NCI-H748 treated with DMSO at 0.1 percent for 48 hours (cell line): Measurements from ENCODE around the gene SLPI.

Experiments
- DNase-seq: peaks from one replicate; lab custom pipeline; 2025; lab: John Stamatoyannopoulos, UW

The SLPI gene

DNA sequence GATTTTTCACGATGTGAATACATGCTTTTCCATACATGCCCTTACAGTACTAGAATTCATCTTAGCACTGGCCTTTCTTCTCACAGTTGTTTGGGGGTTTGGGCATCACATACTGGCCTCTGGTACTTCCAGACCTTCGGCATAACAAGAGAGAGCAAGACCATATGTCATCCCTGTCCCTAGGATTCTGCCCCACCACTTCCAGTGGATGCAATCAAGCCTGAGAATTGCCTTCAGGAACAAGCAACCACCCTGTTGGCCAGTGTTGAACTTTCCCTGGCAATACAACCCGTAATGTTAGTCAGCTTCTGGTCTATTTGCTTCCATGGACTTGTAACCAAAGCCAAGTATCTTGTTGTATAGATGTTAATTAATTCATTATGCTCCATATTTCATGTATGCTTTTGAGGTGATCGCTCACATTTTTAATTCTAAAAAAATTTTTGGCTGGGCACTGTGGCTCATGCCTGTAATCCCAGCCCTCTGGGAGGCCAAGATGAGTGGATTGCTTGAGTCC, 15.4 kb upstream of the SLPI start:
- DNase-seq: no peak

DNA sequence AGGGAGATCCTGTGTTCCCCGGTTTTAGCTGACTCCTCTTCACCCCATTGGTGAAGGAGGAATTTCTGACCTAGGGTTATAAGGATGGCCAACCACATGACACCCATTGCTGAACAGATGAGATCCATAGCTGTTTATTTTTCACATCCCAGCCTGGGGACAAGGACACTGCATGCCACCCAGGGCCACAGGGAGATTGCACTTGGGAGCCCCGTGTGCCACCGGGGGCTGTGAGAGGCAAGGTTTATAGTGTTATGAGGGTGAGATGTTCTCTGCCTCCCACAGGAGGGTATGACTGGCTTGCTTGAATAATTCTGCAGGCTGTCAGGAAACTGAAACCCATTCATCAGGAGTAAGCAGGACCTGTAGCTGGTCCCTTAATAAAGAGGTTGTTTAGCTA, 14.7 kb upstream of the SLPI start:
- no peak for DNase-seq

DNA sequence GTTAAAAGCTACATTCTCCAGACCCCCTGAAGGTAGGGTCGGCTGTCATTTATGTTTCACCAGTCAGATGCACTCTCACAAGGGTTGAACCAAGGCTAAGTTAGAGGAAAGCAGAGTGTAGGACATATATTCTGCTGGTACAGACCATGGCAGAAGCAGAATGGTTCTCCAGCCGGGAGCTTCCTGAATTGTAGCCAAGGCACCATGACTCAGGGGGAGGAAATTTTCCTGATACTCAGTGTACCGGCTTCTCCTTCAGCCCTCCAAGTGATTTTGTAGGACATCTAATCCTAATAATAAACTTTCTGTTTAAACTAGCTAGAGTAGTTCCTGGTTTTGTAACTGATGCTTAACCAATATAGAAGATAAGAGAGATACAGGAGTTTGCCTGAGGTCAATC, 14.2 kb upstream of the SLPI start:
- no peak for DNase-seq

DNA sequence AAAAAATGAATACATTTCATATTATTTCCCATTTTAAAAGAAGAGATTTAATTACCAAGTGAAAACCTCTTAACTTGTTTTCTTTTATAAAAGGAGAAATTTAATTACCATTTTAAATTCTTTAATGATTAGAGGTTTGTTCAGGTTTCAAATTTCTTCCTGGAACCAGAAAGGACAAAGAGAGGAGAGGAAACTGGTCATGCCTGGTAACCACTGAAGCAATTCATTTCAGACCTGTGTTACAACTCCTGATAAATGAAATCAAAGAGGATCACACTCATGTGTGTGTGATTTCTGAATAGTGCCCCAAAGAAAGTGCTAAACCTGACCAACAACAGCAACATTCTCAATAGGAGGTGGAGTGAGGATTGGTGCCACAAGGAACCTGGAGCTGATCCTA, 12.6 kb upstream of the SLPI start:
- no peak for DNase-seq

DNA sequence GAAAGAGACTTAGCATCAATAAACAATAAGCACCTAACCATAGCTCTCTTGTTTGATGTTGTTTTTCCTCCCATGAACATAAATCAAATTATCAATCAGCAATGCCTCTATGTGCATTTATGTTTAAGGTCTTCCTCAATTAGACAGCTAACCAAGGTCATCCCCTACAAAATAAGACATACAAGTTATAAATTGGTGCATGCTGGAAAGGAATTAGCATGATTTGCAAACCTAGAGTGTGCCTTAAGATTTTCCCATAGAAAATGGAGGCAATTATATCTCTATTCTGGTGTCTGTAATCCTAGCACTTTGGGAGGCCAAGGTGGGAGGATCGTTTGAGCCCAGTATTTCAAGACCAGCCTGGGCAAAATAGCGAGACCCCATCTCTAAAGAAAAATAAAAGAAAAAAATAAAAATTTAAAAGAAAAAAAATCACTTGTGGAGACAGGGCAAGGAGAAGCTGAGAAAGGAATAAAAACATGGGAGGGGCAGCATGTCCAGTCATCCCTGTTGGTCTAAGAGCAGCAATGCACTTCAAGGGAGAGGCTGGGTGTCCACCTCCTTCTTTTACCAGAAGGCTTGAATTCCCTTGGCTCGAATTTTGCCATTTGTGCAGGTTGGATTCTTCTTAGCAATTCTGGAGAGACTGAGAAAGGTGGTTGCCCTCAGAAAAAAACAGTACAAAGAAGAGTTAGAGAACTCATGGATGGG, 9.3 kb upstream of the SLPI start:
- no peak for DNase-seq

DNA sequence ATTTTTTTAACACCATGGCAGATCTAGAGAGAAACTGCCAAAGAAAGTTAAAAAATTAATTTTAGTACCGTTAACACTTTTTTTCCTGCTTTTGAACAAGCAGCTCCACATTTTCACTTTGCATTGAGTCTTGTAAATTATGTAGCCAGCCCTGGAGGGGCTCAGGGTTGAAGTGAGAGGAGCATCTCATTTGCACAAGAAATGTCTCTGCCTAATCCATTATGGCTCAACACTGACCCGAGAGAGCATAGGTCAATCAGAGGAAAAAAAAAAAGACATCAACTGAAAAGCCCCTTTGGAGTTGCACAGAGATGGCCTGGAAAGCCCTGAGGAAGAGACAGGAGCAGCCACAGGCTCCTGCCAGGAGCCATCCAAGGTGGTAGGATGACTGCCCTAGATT, 4.3 kb upstream of the SLPI start:
- no peak for DNase-seq

DNA sequence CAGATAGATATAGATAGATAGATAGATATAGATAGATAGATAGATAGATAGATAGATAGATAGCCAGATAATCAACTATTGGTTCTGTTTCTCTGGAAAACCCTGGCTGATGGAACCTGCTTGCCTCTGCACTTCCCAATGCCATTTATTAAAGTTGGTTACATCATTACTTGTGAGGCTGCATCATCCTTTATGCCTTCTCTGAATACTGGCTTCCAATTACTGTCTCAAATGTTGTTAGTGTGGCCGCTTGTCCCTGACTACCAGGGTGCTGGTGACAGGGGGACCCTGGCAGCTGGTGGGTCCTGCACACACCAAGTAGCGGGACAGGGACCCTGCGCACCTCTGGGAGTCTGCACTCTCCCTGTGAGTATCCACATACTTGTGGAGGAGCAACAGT, 3.9 kb upstream of the SLPI start:
- DNase-seq: no peak

DNA sequence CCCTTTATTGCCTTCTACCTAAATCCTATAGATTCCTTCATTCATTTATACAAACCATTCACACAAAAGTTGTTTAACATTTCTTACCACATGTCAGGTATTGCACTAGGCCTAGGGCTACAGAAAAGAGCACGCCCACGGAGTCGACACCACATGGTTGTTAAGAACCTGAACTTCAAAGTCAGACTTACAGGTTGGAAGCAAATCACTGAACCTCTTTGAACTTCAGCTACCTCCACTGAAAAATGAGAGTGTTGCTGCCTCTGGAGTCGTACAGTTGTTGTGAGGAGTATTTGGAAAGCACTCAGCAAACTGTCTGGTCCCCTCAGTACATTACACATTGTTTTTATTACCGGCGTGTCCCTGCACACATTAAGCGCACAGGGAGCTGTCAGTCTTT, 3.3 kb upstream of the SLPI start:
- DNase-seq: no peak

DNA sequence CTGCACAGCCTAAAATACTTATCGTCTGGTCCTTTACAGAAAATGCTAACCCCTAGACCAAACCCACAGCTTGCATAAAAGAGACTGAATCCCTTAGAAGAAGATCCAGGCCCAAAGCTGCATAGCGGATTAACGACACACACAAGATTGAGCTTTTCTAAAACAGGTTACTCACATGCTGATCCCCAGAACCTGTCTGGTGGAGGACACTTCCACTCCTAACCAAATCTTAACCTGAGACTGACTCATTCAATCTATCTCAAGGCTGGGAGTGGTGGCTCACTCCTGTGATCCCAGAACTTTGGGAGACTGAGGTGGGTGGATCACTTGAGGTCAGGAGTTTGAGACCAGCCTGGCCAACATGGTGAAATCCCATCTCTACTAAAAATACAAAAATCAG, 2.8 kb upstream of the SLPI start:
- no peak for DNase-seq

DNA sequence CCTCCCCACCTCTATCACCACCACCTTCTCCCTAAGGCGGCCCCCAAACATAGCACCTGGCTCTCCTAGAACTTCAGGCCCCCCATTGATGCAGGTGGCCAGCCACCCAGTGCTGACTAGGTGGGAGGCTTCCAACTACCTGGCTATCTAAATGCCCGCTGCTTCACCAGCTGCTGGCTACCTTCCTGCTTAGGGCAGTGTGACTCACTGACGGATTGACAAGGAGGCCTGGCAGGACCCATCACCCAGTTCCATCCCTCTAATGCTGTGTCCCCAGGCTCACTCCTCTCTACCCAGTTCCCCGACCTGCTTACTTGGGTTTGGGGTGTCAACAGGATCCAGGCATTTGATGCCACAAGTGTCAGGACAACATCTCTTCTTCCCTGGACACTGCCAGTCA, 1.1 kb downstream of the SLPI start:
- no peak for DNase-seq

DNA sequence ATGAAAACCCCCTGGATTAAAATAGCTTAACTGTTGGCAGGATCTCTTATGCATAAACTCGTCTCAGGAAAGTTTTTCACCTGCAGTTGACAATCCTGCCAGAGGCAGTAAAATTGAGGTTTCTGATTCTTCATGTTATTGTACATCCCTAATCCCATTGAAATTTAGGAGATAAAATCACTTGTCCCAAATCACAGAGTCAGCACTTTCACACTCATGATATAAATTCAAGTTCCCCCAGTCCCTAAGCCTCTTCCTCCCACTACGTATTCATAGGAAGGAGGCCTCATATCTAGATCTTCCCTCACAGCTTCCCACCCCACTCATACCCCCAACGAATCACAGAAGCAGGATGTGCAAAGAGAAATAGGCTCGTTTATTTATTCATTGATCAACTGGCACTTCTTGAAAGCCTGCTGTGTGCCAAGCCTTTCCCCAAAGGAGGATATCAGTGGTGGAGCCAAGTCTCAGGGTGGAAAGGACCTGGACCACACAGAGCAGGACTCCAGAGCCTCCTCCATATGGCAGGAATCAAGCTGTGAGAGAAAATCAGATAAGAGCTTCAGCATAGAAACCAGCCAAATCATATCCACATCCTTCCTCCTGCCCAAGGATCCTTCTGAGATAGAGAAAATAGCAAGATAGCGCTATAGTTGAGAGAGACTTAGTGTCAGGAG, 2.3 kb downstream of the SLPI start:
- no peak for DNase-seq

DNA sequence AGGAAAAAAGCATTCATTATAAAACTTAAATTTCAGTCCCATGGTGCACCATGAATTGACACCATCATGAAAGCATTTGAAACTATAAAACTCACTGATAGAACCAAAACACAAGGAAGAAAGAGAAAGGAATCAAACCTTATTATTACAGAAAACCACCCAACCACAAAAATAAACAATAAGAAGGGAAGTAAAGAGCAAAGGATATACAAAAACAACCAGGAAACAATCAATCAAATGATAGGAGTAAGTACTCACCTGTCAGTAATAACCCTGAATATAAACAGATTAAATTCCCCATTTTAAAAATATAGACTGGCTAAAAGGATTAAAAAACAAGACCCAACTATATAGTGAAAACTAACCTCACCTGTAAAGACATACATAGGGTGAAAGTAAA, 5.8 kb downstream of the SLPI start:
- no peak for DNase-seq

DNA sequence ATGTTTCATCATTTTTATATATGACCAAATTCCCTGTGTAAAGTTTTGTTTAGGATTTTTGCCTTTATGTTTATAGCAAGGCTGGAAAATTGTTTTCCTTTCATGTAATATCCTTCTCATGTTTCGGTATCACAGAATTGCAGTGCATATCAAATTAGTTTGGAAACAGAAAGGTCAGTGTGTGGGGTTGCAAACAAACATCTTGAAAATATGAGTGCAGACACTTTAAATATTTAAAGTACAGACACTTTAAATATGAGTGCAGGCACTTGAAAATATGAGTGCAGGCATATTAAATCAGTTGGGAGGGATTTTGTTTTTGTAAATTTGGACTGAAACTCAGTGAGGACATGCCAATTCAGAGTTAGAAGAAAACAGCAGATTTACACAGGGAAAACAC, 6.5 kb downstream of the SLPI start:
- no peak for DNase-seq

DNA sequence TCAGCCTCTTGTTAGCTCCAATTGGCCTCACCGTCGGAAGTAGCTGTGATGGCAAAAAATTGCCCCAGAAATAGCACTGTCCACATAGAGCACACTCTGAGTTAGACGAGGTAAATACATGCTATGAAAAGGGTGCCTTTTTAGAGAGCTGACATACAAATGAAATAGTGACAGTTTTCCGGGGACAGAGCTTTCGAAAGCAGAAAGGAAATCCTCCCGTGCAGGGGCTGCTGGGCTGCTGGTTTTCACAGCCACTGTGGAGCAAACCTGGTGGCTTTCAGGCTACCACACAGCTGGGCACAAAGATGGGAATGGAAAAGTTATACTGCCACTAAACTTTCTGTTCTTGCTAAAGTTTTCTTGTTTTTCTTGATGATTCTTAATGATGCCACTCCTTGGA, 8.3 kb downstream of the SLPI start:
- no peak for DNase-seq

DNA sequence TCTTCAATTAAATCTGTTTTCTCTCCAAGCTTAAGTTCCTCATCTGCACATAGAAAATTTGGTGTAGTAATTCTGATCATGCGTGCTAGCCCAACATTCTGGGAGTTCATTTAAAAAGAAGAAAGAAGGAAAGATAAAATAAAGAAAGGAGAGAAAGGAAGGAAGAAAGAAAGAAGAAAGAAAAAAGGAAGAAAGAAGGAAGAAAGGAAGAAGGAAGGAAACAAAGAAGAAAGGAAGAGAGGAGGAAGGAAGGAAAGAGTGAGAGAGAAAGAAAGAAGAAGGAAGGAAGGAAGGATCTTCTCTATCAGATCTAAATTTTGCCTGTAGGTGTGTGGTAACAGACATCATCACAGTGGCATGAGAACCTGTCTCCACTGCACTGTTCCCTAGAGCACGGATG, 16.2 kb downstream of the SLPI start:
- no peak for DNase-seq

DNA sequence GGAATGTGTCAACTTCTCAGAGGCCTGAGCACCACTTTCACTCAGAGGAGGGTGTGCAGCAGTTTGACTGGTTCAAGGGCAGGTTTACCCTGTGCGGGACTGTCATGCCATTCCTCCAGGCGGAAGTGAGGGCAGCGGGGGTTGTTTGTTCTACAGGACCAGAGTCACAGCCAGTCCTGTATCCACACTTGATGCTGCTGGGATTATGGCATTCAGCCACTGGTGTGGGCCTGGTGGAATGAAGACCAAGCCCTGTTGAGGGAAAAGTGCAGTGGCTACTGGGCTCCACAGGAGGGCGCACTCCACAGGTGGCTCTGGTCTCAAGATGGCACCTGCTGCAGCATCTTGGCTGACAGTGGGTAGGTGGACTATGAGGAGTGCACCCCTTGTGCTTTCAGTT, 18.4 kb downstream of the SLPI start:
- no peak for DNase-seq

DNA sequence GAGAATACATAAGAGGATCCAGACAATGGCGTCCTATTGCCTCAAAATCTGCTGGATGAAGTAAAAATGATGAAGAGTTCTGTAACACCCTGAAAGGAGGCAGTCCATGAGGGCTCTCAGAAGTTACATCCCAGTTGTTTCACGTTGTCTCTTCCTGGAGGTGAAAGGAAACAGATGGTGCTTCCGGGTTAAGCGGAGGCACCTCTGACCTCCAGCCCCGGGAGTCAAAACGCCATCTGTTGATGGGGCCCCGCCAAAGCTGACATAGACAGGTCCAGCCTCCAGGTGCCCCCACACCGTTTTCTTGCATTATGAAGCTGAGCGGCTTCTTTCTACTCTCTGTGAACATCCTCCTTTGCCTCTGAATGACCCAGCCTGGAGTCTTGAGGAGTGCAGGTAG, 23.7 kb downstream of the SLPI start:
- DNase-seq: no peak

DNA sequence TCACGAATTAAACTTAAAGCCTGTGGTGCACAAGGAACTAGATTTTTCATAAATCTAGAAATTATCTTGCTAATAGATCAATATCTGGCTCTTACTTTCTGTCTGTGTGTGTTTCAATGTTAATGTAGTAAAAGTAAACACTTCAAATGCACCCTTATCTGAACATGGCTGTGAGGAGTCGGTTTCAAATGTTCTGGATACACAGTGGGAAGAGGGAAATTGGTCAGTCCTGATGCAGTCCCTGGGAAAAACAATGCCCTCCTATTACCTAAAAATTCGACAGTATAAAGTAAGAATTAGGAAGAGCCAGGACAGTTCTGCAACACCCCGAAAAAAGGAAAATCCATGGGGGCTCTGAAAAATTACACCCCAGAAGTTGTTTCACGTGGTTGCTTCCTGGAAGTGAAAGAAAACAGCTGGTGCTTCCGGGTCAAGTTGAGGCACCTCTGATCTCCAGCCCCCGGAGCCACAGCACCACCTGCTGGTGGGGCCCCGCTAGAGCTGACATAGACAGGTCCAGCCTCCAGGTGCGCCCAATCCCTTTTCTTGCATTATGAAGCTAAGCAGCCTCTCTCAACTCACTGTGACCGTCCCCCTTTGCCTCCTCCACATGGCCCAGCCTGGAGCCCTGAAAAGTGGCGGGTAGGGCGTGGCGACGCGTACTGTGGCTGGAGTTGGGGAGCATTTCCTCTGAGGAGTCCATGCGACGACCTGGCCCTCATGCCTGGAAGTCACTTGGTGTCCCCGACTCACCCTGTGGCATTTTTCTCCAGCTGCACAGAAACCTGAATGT, 24.9 kb downstream of the SLPI start:
- DNase-seq: no peak

DNA sequence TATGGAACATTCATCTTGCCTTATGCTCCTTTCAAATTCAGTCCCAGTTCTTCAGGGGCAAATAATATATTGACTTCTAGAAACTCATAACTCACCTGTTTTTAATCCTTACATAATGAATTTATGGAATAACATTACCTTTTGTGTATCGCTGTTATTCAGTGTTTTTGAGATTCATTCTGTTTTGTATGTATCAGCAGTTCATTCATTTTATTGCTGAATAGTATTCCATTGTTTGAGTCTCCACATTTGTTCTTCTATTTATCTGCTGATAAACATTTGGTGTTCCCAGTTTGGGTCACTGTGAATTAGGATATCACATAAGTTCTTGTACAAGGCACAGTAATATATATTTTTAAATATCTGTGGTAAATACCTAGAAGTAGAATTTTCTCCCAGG, 28.1 kb downstream of the SLPI start:
- no peak for DNase-seq

DNA sequence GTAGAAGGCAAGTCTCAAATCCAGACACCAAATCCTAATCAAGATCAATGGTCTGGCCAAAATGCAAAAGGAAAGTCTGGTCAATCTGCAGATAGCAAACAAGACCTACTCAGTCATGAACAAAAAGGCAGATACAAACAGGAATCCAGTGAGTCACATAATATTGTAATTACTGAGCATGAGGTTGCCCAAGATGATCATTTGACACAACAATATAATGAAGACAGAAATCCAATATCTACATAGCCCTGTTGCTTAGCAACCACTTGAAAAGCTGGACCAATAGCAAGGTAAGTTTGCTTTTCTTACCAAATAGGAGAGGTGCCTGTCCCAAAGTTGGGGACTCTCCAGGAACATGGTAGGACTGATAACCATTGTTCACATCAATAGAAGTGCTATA, 31.2 kb downstream of the SLPI start:
- no peak for DNase-seq

DNA sequence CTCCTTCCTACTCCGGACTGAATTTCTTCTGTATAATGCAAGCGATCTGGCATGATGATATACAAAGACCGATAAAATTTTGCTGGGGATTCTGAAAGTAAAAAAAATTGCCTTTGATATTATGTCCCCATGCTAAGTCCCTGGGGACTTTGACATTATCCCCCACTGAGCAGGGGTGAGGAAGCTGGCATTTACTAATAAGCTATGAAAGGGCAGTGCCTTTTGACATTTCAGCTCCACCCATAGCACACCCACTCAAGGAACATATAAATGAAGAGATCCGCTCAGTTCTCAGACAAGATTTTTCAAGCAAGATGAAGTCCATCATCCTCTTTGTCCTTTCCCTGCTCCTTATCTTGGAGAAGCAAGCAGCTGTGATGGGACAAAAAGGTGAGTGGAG, 33.3 kb downstream of the SLPI start, which contains the start of gene SEMG2:
Gene SEMG2 (plus strand): TSS at position 298 of the 400 bp plus-strand sequence. CDS start 17 bp downstream, at position 315.
- no peak for DNase-seq

DNA sequence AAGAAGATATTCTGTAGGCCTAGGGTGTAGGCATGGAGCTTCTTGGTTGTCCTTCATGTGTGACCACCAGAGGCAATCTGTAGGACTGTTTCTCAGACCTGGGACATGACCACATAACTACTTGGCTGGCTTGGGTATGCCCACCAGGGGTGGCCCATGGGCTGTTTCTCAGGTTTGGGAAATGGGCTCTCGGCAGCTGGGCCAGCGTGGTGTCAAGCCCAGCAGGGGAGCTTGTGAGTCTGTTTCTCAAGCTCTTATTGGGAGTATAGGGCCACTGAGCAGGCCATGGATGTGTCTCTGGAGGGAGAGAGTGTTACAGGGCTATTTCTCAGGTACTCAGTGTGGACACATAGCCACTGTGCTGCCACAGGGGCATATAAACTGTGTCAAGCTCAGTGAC, 35.7 kb downstream of the SLPI start:
- DNase-seq: no peak

DNA sequence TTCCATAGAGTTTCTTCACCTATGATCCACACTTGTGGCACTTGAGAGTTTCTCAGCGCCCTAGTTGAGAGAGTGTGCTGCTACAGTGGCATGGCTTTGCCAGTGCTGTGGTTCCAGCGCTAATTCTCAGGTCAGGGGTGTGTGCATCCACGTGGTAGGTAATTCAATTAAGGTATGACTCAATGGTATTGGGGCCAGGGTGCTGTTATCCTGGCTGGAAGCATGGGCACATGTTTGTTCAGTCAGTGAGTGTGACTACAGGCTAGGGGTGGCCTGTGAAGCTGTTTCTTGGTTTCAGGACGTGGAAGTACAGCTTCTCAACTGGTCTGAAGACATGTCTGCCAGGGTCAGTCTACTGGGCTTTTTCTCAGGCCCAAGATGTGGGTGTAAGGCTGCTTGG, 36.2 kb downstream of the SLPI start:
- DNase-seq: no peak
